Endometrial microvascular endothelial cells (primary cell): Measurements from ENCODE around the gene AGPAT4. TPM values are rescaled to one million over a fixed set of nuclear protein-coding genes. Genes with fewer than 3 reads are reported as not detected.
"Not testable (repeated sequence)": the region's sequence is repeated elsewhere in the genome, so short reads cannot be mapped to it uniquely, and the experiment has no call there.

Experiments
- in situ Hi-C: cut with HindIII; loops from 2 replicates; pipeline ENCODE4 v1.10.0; 2017; ENCODE audit warnings: low sequenced_read_pairs, low pct_unique_long_range_greater_than_20kb; ENCODE audit errors: inconsistent ontology term
- total RNA-seq: library from RNA; depleted of rRNA; stranded (reverse); fragments of >200 nt; gene quantifications from one replicate; pipeline ENCODE4 v1.2.3, GENCODE V29; 2015; ENCODE audit errors: inconsistent ontology term

AGPAT4 gene
- total RNA-seq, 1 donor from 2014 or later = 7.9 TPM

DNA sequence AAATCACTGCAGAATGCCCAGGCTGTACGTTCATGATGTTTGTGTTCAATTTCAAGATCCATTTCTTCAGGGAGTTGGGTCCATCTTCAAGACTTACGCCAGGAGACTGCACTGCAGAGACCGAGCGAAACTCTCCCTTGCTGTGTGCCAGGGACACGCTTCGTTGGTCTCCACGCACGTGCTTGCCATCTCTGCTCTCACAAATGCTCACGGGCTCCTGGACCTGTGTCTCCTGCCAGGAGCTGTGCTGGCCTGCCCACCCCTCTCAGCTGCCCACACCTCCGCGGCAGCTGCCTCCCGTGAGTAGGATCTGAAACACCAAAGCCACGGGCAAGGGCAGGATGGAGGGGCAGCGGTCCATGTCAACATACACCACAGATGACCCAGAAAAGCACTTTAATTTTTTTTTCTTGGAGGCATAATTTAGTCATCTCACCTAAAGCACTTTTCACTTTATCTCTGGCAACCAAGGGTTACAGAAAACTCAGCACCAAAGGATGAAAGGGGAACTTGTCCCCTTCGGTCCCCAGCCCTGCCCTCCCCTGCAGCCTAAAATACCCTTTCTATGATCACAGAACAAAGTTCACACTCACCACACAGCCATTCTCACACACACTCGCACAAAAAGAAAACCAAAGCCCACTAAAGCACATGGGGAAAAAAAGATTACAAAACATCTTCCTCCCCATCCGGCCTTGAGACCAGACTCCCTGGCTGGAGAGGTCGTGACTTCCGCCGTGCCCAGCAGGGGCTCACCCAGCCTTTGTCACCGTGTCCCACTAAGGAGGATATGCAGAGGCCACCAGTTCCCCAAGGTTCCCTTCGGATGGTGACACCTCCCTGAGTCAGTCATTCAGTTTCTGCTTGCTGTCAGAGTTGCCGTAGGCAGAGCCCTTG is 137.9 kb downstream of the AGPAT4 start:
- in situ Hi-C loops = no loop called here

GRCh38 chr6:161134550-161135298 is 139.1 kb downstream of the AGPAT4 start:
- in situ Hi-C loops = no loop called here

- in situ Hi-C loops = no loop called here
Observed at GRCh38 chr6:161133963-161134362, 139.9 kb downstream of the AGPAT4 start.

GRCh38 chr6:161132384-161132783 is 141.5 kb downstream of the AGPAT4 start:
- in situ Hi-C loops = no loop called here

GRCh38 chr6:161130967-161131766 is 142.7 kb downstream of the AGPAT4 start:
- in situ Hi-C loops = no loop called here

GRCh38 chr6:161130541-161130940 is 143.3 kb downstream of the AGPAT4 start:
- in situ Hi-C loops = no loop called here

DNA sequence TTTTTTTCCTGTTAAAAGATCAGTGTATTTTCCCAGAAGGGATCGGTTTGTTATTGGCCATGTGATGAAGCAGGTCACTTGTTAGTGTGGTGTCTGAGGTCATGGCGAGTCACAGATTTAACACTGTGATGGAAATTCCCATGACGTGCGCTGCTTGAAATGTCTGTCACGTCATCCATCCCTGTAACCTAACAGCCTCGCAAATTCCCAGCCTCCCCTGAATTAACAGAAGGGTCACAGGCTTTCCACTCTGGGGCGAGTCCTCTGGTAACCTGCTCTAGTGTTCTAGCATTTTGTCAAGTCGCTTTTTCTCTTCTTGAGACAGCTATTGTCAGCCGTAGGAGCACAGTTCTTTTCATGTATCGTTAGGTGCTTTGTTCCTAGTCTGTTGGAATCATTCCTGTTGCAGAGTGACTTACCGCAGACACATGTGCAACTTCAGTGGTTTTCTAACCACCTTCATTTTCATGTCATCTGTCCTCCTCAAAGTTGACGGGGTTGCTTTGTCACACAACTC is 145.1 kb downstream of the AGPAT4 start:
- in situ Hi-C loops = no loop called here

GRCh38 chr6:161128230-161128629 is 145.6 kb downstream of the AGPAT4 start:
- in situ Hi-C loops = no loop called here

- in situ Hi-C loops = no loop called here
Observed at GRCh38 chr6:161127071-161127740, 146.7 kb downstream of the AGPAT4 start.

DNA sequence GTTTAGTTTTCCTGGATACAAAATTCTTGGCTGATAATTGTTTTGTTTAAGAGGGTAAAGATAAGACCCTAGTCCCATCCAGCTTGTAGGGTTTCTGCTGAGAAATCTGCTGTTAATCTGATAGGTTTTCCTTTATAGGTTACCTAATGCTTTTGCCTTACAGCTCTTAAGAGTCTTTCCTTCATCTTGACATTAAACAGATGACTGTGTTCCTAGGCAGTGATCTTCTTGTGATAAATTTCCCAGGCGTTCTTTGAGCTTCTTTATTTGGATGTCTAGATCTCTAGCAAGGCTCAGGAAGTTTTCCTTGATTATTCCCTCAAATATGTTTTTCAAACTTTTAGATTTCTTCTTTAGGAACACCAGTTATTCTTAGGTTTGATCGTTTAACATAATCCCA is 148.3 kb downstream of the AGPAT4 start:
- in situ Hi-C loops = no loop called here

DNA sequence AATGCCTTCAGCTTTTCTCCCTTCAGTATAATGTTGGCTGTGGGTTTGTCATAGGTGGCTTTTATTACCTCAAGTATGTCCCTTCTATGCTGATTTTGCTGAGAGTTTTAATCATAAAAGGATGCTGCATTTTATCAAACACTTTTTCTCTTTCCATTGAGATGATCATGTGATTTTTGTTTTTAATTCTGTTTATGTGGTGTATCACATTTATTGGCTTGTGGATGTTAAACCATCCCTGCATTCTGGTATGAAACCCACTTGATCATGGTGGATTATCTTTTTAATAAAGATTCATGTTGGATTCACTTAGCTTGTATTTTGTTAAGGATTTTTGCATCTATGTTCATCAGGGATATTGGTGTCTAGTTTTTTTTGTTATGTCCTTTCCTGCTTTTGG is 150.5 kb downstream of the AGPAT4 start:
- in situ Hi-C loops = not testable (repeated sequence)

DNA sequence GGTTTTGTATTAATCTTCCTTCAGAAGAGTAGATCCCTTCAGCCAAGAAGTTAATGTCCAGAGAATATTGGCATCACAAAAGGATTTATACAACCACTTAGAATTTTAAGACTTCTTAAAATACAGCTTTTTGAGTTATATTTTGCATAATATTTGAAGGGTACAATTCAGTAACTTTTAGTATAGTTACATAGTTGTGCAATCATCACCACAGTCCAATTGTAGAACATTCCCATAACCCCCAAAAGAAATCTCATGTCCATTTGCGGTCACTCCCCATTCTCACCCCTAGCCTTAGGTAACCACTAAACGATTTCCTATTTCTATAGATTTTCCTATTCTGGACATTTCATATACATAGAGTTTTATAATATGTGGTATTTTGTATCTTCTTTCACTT is 155.9 kb downstream of the AGPAT4 start:
- in situ Hi-C loops = no loop called here

DNA sequence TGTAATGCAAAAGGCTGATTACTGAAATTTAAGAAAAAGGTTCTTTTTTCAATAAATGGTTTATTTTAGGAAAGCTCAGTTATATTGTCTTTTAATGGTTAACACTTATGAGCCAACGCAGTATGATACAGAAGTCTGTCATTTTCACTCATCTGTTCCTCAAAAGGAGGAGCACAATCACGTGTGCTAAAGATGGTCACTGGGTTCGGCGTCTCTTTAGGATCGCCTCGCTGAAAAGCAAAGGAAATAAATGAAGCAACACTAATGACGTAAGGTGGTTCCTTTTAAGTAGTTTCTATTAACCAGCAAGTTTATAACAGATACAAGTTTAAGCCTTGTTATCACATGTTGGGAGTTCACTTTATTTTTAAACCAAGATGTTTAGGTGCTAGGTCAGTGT is 156.6 kb downstream of the AGPAT4 start:
- in situ Hi-C loops = no loop called here

DNA sequence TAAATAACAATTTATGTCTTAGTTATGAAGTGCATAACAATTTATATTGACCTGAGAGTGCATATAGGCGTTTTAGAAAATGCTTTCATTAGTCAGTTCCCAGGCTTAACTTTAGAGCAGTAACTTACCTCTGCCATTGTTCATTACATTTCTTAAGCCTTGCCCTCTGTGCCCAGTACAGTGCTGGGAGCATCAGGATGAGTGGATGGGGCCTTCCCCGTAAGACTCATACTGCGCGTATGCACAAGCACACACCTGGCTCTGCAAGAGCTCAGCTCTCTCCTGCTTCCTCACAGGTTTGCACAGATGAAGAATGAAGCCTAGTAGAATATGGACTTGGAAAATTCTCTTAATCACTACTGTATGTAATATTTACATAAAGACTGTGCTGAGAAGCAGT is 157.3 kb downstream of the AGPAT4 start:
- in situ Hi-C loops = no loop called here

GRCh38 chr6:161115468-161115867 is 158.4 kb downstream of the AGPAT4 start:
- in situ Hi-C loops = no loop called here

DNA sequence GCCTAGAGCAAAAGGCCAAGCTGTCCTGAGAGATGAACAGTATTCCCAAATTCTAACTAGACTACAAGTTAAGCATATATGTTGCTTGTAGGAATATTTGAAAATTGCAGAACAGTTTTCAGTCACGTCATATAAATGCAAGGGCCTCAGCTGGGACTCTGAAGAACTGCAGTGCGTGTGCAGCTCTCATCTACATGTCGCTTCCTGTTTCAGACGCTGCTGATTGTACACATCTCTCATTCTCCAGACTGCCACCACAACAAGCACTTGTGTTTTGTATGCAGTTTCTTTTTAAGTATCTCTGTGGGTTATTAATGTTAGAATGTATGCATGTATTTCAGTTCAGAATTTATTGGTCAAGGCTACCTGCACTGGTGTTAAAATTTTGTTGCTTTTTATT is 162.6 kb downstream of the AGPAT4 start:
- in situ Hi-C loops = no loop called here

DNA sequence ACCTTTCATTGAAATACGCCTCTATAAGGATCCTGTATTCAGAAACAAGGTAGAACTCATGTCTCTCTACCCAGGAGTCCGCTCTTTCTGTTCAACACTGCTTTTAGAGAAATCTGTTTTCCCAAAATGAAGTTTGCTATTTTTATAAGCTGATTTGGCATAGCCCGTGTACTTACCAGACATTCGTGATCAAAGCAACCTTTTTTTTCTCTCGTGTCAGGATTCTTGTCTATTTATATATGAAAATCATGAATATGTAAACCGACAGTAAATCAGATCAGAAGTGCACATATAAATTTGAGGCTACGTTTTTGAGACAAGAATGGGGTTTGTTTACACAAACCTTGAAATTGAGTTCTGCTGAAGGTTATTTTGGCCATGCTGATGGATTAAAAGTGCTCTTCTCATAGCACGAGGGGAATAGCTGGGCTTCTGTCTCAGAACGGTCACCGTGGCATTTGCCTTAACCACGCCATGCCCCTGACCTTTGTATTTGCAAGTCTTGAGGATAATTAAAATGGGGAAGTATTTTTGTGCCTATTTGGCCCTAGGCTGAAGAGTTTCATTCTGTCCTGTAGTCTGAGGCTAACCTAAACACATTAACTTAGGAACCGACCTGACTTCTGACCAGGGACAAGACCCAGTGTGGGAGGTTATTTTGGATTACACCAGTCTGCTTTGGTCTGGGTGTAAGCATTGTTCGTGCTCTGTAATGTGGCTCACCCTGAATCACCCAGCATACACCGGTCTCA is 163.7 kb downstream of the AGPAT4 start:
- in situ Hi-C loops = no loop called here

GRCh38 chr6:161109366-161109765 is 164.5 kb downstream of the AGPAT4 start:
- in situ Hi-C loops = no loop called here
